IMR-90 (cell line): ENCODE data around the gene PTPRG. TPM values are rescaled to one million over a fixed set of nuclear protein-coding genes. Genes with fewer than 3 reads are reported as not detected.

Experiments used
- ATAC-seq: fragments of 200-7000 bp; cut with Tn5 transposase; 2 replicates; pipeline ENCODE4 v1.9.1; 2020; ENCODE audit warnings: low read depth, mild to moderate bottlenecking, moderate library complexity
- BruUV-seq: library from RNA; stranded (reverse); fragments of 400-500 nt; replicated peaks from 2 replicates; lab custom pipeline; 2021; lab: Mats Ljungman, UMichigan
- CTCF ChIA-PET: fragments of 300-600 bp; formaldehyde crosslinking; extraction: SDS; loops from one replicate; lab custom pipeline; 2021; ENCODE audit warnings: antibody characterized with exemption; lab: Yijun Ruan, JAX
- POLR2A ChIA-PET: fragments of 300-600 bp; sonication (Branson Sonifier 250); formaldehyde crosslinking; loops from one replicate; lab custom pipeline; 2022; ENCODE audit warnings: antibody characterized with exemption; ENCODE audit not compliant: unreplicated experiment; lab: Charles Lee
- DNase-seq: peaks from one replicate; pipeline ENCODE4 v3.0.0; 2013
- H2AFZ ChIP-seq: replicated peaks from 2 replicates; pipeline ENCODE3; 2013; ENCODE audit warnings: low read length, mild to moderate bottlenecking; ENCODE audit not compliant: poor library complexity
- H2AK5ac ChIP-seq: 2 replicates; pipeline ENCODE4 v1.6.1; 2013; ENCODE audit warnings: low read depth, low read length, inconsistent platforms
- H2AK9ac ChIP-seq: replicated peaks from 2 replicates; pipeline ENCODE3; 2013; ENCODE audit warnings: mild to moderate bottlenecking, low read depth, low read length, moderate library complexity; ENCODE audit not compliant: poor library complexity
- H2BK120ac ChIP-seq: 2 replicates; pipeline ENCODE4 v1.6.1; 2013; ENCODE audit warnings: low read depth, low read length, inconsistent platforms
- H2BK15ac ChIP-seq: 3 replicates; pipeline ENCODE4 v1.6.1; 2013; ENCODE audit warnings: low read depth, low read length, inconsistent platforms
- H2BK20ac ChIP-seq: 2 replicates; pipeline ENCODE4 v1.6.1; 2013; ENCODE audit warnings: low read depth, mild to moderate bottlenecking, inconsistent platforms, low read length, moderate library complexity
- H2BK5ac ChIP-seq: 2 replicates; pipeline ENCODE4 v1.6.1; 2013; ENCODE audit warnings: mild to moderate bottlenecking, low read depth, low read length, inconsistent platforms; ENCODE audit not compliant: poor library complexity, severe bottlenecking
- H3K14ac ChIP-seq: replicated peaks from 2 replicates; pipeline ENCODE4 v1.6.1; 2013; ENCODE audit warnings: low read depth, low read length, inconsistent platforms
- H3K18ac ChIP-seq: 2 replicates; pipeline ENCODE4 v1.6.1; 2013; ENCODE audit warnings: low read depth, low read length, control low read depth
- H3K23ac ChIP-seq: 2 replicates; pipeline ENCODE4 v1.6.1; 2013; ENCODE audit warnings: low read depth, low read length, inconsistent platforms
- H3K27ac ChIP-seq: 2 replicates; pipeline ENCODE4 v1.5.1; 2013; ENCODE audit warnings: mild to moderate bottlenecking, control low read depth, low read length; ENCODE audit not compliant: insufficient read depth
- H3K27me3 ChIP-seq: 2 replicates; pipeline ENCODE4 v1.6.1; 2013; ENCODE audit warnings: low read length; ENCODE audit not compliant: control insufficient read depth, insufficient read depth
- H3K36me3 ChIP-seq: 2 replicates; pipeline ENCODE4 v1.6.1; 2013; ENCODE audit warnings: low read length, mixed read lengths; ENCODE audit not compliant: control insufficient read depth, insufficient read depth
- H3K4ac ChIP-seq: 2 replicates; pipeline ENCODE4 v1.6.1; 2013; ENCODE audit warnings: low read depth, low read length, inconsistent platforms
- H3K4me1 ChIP-seq: 2 replicates; pipeline ENCODE4 v1.6.1; 2013; ENCODE audit warnings: low read length, mixed read lengths; ENCODE audit not compliant: control insufficient read depth, insufficient read depth
- H3K4me2 ChIP-seq: 2 replicates; pipeline ENCODE4 v1.6.1; 2013; ENCODE audit warnings: low read depth, mild to moderate bottlenecking, control low read depth, low read length, moderate library complexity
- H3K4me3 ChIP-seq: 2 replicates; pipeline ENCODE4 v1.5.1; 2013; ENCODE audit warnings: low read depth, mild to moderate bottlenecking, control low read depth, low read length, moderate library complexity; ENCODE audit not compliant: insufficient read depth
- H3K56ac ChIP-seq: 2 replicates; pipeline ENCODE4 v1.6.1; 2013; ENCODE audit warnings: low read length, inconsistent platforms; ENCODE audit not compliant: insufficient read depth; ENCODE audit errors: extremely low read depth
- H3K79me1 ChIP-seq, 2 experiments: 2 replicates each; pipeline ENCODE4 v1.6.1; 2013; ENCODE audit warnings: low read length in 2 of 2, inconsistent platforms in 1 of 2, low read depth in 1 of 2
- H3K9ac ChIP-seq: 2 replicates; pipeline ENCODE4 v1.6.1; 2013; ENCODE audit warnings: low read depth, low read length, control low read depth
- H3K9me1 ChIP-seq: 2 replicates; pipeline ENCODE4 v1.6.1; 2013; ENCODE audit warnings: low read length, inconsistent platforms; ENCODE audit not compliant: insufficient read depth
- H3K9me3 ChIP-seq: 2 replicates; pipeline ENCODE4 v1.6.1; 2013; ENCODE audit warnings: low read length; ENCODE audit not compliant: control insufficient read depth, insufficient read depth
- H4K20me1 ChIP-seq: 2 replicates; pipeline ENCODE4 v1.6.1; 2013; ENCODE audit warnings: low read length, inconsistent platforms; ENCODE audit not compliant: insufficient read depth
- H4K5ac ChIP-seq: 2 replicates; pipeline ENCODE4 v1.6.1; 2013; ENCODE audit warnings: mild to moderate bottlenecking, low read depth, low read length, control low read depth
- H4K8ac ChIP-seq, 2 experiments: 2 replicates each; pipeline ENCODE4 v1.6.1; 2013; ENCODE audit warnings: low read depth in 2 of 2, low read length in 2 of 2, control low read depth in 1 of 2, inconsistent platforms in 1 of 2
- H4K91ac ChIP-seq: 2 replicates; pipeline ENCODE4 v1.6.1; 2013; ENCODE audit warnings: low read depth, low read length, inconsistent platforms; ENCODE audit not compliant: insufficient read depth
- BHLHE40 ChIP-seq: fragments of 150-350 bp; IDR thresholded peaks from 2 replicates; pipeline ENCODE4 v1.6.1; 2016; ENCODE audit warnings: mild to moderate bottlenecking, low read depth, low read length
- CEBPB ChIP-seq: IDR thresholded peaks from 2 replicates; pipeline ENCODE4 v1.6.1; 2012; ENCODE audit warnings: low read depth, low read length, improper control_type of control experiment
- CHD1 ChIP-seq: IDR thresholded peaks from 2 replicates; pipeline ENCODE4 v1.6.1; 2012; ENCODE audit warnings: low read depth, low read length, improper control_type of control experiment
- FOS ChIP-seq: fragments of 150-350 bp; IDR thresholded peaks from 2 replicates; pipeline ENCODE4 v1.6.1; 2016; ENCODE audit warnings: low read depth, low read length
- MAFK ChIP-seq: IDR thresholded peaks from 2 replicates; pipeline ENCODE4 v1.6.1; 2012; ENCODE audit warnings: low read depth, low read length, improper control_type of control experiment
- MAZ ChIP-seq: IDR thresholded peaks from 2 replicates; pipeline ENCODE4 v1.6.1; 2012; ENCODE audit warnings: low read depth, mild to moderate bottlenecking, low read length, improper control_type of control experiment, moderate library complexity, borderline replicate concordance
- MXI1 ChIP-seq: IDR thresholded peaks from 2 replicates; pipeline ENCODE4 v1.6.1; 2012; ENCODE audit warnings: low read depth, mild to moderate bottlenecking, low read length, moderate library complexity, borderline replicate concordance
- NFE2L2 ChIP-seq: fragments of 150-350 bp; IDR thresholded peaks from 2 replicates; pipeline ENCODE4 v1.6.1; 2016; ENCODE audit warnings: low read depth, mild to moderate bottlenecking, low read length
- POLR2A ChIP-seq: IDR thresholded peaks from 2 replicates; pipeline ENCODE4 v1.6.1; 2012; ENCODE audit warnings: mild to moderate bottlenecking, low read depth, low read length
- RAD21 ChIP-seq: IDR thresholded peaks from 2 replicates; pipeline ENCODE4 v1.6.1; 2012; ENCODE audit warnings: low read length, improper control_type of control experiment
- RCOR1 ChIP-seq: IDR thresholded peaks from 2 replicates; pipeline ENCODE4 v1.6.1; 2012; ENCODE audit warnings: mild to moderate bottlenecking, low read length, improper control_type of control experiment; ENCODE audit not compliant: insufficient replicate concordance
- RFX5 ChIP-seq: IDR thresholded peaks from 2 replicates; pipeline ENCODE4 v1.8.0; 2012; ENCODE audit warnings: low read depth, mild to moderate bottlenecking, low read length, moderate library complexity
- SMC3 ChIP-seq: fragments of 150-350 bp; IDR thresholded peaks from 2 replicates; pipeline ENCODE4 v1.6.1; 2016; ENCODE audit warnings: low read depth, mild to moderate bottlenecking, antibody characterized with exemption, low read length, moderate library complexity
- WGBS, 2 experiments: methylation state at CpG; one replicate each; pipeline versions ENCODE4 v1.1.5 to v1.1.7; 2013; ENCODE audit warnings: missing lambda C conversion rate in 2 of 2; ENCODE audit not compliant: insufficient read length in 1 of 2; ENCODE audit errors: extremely low coverage in 2 of 2; 5-methylcytosine and 5-hydroxymethylcytosine counted together
- dilution Hi-C: fragments of 300-500 bp; cut with HindIII; formaldehyde crosslinking; loops from one replicate; pipeline ENCODE4 v1.14.3; 2018; ENCODE audit warnings: low sequenced_read_pairs; ENCODE audit not compliant: unreplicated experiment
- in situ Hi-C: fragments of 300-500 bp; cut with MboI; formaldehyde crosslinking; loops from 3 replicates; pipeline ENCODE4 v1.14.3; 2019; ENCODE audit warnings: low sequenced_read_pairs, inconsistent platforms, mixed read lengths
- intact Hi-C: fragments of 100-400 bp; cut with micrococcal nuclease; formaldehyde crosslinking; loops from 2 replicates; pipeline ENCODE4 v1.10.0; 2022
- polyA plus RNA-seq, 3 experiments: library from polyadenylated mRNA; depleted of rRNA; stranded (reverse); fragments of >200 nt; gene quantifications; 2 replicates each; pipeline ENCODE4 v1.2.3, GENCODE V29; 2012; ENCODE audit warnings: low replicate concordance in 1 of 3
- total RNA-seq: library from RNA; depleted of rRNA; stranded (reverse); fragments of >200 nt; gene quantifications from 2 replicates; pipeline ENCODE4 v1.2.3, GENCODE V29; 2012
- TF ChIP-seq, protein P1 (sequence below): fragments of 150-350 bp; IDR thresholded peaks from 2 replicates; pipeline ENCODE4 v1.6.1; 2016; ENCODE audit warnings: low read depth, mild to moderate bottlenecking, low read length, moderate library complexity, borderline replicate concordance
- TF ChIP-seq, protein P2 (sequence below): conservative IDR thresholded peaks from 2 replicates; pipeline ENCODE4 v1.5.1; 2012; ENCODE audit warnings: mild to moderate bottlenecking, low read depth, low read length, improper control_type of control experiment
- TF ChIP-seq, protein P3 (sequence below): fragments of 150-350 bp; IDR thresholded peaks from 2 replicates; pipeline ENCODE4 v1.6.1; 2017; ENCODE audit warnings: mild to moderate bottlenecking, antibody characterized with exemption, low read length, low read depth

The PTPRG gene
- total and polyA plus RNA-seq, 2 of the 4 experiments (the other 2 are of a cell fraction) = 7.7 to 31.0 TPM

DNA sequence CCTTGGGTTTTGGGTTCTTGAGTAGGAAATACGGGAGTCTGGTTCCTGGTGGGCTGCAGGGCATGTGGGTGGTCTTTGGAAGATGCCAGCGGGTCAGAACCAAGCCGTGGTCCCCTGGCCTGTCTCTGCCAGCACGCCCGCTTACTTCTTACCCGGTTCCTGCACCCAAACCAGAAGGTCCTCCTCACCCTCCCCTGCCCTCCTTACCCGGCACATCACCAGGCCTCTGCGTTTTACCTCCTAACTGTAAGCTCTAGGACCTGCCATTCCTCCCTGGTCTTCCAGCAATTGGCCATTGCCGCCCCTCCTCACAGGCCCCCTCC, 628.0 kb downstream of the PTPRG start:
- WGBS, 2 experiments = 83% methylated on average over 2 of the region's 9 CpGs; no CpG with 5 or more reads in 1 of the 2 experiments
- dilution Hi-C loops = no loop called here

More for the DNA sequence above, 628.0 kb downstream of the PTPRG start:
- Histone ChIP-seq H2BK20ac (no peak overlapping the region), H3K4me3 (no peak overlapping the region), H2BK5ac (no peak overlapping the region), H3K4me2 (no peak overlapping the region), H2BK120ac (no peak overlapping the region), H3K4me1 (no peaks in the 10 kb centered on the region), H2BK15ac (no peak overlapping the region), H2AFZ (peak overlapping the region; percentile 59), H2AK5ac (no peak overlapping the region), H3K36me3 (peaks cover 7% of the 10 kb centered on the region), H4K5ac (no peak overlapping the region), H2AK9ac (no peak overlapping the region), H3K9me3 (no peaks in the 10 kb centered on the region), H4K91ac (no peak overlapping the region), H4K20me1 (no peaks in the 10 kb centered on the region), H3K18ac (no peak overlapping the region), H4K8ac (no peak overlapping the region), H3K9me1 (peaks cover 4% of the 10 kb centered on the region), H3K4ac (no peak overlapping the region), H3K9ac (no peak overlapping the region), H3K14ac (no peak overlapping the region), H3K79me1 (no peaks in the 10 kb centered on the region; a peak in 1 of 4 replicates), H3K56ac (no peak overlapping the region), H3K27ac (no peak overlapping the region), H3K27me3 (no peaks in the 10 kb centered on the region), H3K23ac (no peak overlapping the region)
- POLR2A ChIA-PET = no interaction called here
- intact Hi-C loops = loop anchor here (2.0 to 10.0 kb wide), 3 partner anchors 555 to 939 kb away; partner anchors contain the start of gene FHIT
- in situ Hi-C loops = loop anchor here (5.0 kb wide), 2 partner anchors 327 to 627 kb away; partner anchors contain the start of gene PTPRG
- CTCF ChIA-PET = interaction anchor here (2.4 kb wide), 1 partner anchor 625 kb away, joined by 13 read pairs; no protein-coding TSS in a partner anchor
- DNase-seq (no peak), ATAC-seq (no peak)
- BruUV-seq = no TSS peak
- TF ChIP-seq MXI1 (no peak), RFX5 (no peak), CEBPB (no peak), RCOR1 (no peak), RAD21 (no peak), FOS (no peak), CHD1 (no peak), MAZ (no peak), SMC3 (no peak), BHLHE40 (no peak), POLR2A (no peak), MAFK (no peak), NFE2L2 (no peak)
- TF ChIP-seq, protein P1, sequence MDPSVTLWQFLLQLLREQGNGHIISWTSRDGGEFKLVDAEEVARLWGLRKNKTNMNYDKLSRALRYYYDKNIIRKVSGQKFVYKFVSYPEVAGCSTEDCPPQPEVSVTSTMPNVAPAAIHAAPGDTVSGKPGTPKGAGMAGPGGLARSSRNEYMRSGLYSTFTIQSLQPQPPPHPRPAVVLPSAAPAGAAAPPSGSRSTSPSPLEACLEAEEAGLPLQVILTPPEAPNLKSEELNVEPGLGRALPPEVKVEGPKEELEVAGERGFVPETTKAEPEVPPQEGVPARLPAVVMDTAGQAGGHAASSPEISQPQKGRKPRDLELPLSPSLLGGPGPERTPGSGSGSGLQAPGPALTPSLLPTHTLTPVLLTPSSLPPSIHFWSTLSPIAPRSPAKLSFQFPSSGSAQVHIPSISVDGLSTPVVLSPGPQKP = no peak
- TF ChIP-seq, protein P2, sequence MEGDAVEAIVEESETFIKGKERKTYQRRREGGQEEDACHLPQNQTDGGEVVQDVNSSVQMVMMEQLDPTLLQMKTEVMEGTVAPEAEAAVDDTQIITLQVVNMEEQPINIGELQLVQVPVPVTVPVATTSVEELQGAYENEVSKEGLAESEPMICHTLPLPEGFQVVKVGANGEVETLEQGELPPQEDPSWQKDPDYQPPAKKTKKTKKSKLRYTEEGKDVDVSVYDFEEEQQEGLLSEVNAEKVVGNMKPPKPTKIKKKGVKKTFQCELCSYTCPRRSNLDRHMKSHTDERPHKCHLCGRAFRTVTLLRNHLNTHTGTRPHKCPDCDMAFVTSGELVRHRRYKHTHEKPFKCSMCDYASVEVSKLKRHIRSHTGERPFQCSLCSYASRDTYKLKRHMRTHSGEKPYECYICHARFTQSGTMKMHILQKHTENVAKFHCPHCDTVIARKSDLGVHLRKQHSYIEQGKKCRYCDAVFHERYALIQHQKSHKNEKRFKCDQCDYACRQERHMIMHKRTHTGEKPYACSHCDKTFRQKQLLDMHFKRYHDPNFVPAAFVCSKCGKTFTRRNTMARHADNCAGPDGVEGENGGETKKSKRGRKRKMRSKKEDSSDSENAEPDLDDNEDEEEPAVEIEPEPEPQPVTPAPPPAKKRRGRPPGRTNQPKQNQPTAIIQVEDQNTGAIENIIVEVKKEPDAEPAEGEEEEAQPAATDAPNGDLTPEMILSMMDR = no peak
- TF ChIP-seq, protein P3, sequence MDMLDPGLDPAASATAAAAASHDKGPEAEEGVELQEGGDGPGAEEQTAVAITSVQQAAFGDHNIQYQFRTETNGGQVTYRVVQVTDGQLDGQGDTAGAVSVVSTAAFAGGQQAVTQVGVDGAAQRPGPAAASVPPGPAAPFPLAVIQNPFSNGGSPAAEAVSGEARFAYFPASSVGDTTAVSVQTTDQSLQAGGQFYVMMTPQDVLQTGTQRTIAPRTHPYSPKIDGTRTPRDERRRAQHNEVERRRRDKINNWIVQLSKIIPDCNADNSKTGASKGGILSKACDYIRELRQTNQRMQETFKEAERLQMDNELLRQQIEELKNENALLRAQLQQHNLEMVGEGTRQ = no peak
